Osteocyte (in vitro differentiated cells): ENCODE results near the gene PRG3. TPM values are rescaled to one million over a fixed set of nuclear protein-coding genes. Genes with fewer than 3 reads are reported as not detected.

ENCODE experiments used
- DNase-seq: peaks from one replicate; pipeline ENCODE4 v3.0.0; 2021; ENCODE audit warnings: mixed read lengths; ENCODE audit not compliant: unreplicated experiment; ENCODE audit errors: extremely low spot score
- H3K27ac Mint-ChIP-seq: one replicate; pipeline ENCODE4 v1.8.0; 2021; ENCODE audit warnings: mild to moderate bottlenecking, mixed read lengths; ENCODE audit not compliant: unreplicated experiment
- H3K27me3 Mint-ChIP-seq: one replicate; pipeline ENCODE4 v1.8.0; 2021; ENCODE audit warnings: mixed read lengths; ENCODE audit not compliant: unreplicated experiment
- H3K36me3 Mint-ChIP-seq: one replicate; pipeline ENCODE4 v1.8.0; 2021; ENCODE audit warnings: mixed read lengths; ENCODE audit not compliant: unreplicated experiment
- H3K4me1 Mint-ChIP-seq: one replicate; pipeline ENCODE4 v1.8.0; 2021; ENCODE audit warnings: mixed read lengths; ENCODE audit not compliant: unreplicated experiment
- H3K4me3 Mint-ChIP-seq: one replicate; pipeline ENCODE4 v1.8.0; 2021; ENCODE audit warnings: mild to moderate bottlenecking, moderate library complexity, mixed read lengths; ENCODE audit not compliant: unreplicated experiment
- H3K9me3 Mint-ChIP-seq: one replicate; pipeline ENCODE4 v1.8.0; 2021; ENCODE audit warnings: mixed read lengths; ENCODE audit not compliant: unreplicated experiment
- total RNA-seq: library from RNA; stranded (reverse); gene quantifications from 2 replicates; pipeline ENCODE4 v1.2.1, GENCODE V29; 2021
- TF ChIP-seq, protein P1 (sequence below): fragments of 200-600 bp; sonication (generic); IDR thresholded peaks from 2 replicates; pipeline ENCODE4 v1.5.0; 2021; ENCODE audit warnings: antibody characterized with exemption, mild to moderate bottlenecking, moderate library complexity

The PRG3 gene
- total RNA-seq, 1 donor from 2014 or later = not detected

- Mint-ChIP-seq H3K27ac (no peak overlapping the region), H3K9me3 (peaks cover 4% of the 10 kb centered on the region), H3K36me3 (no peaks in the 10 kb centered on the region), H3K4me1 (peaks cover 3% of the 10 kb centered on the region), H3K4me3 (no peak overlapping the region), H3K27me3 (peaks cover 33% of the 10 kb centered on the region)
- DNase-seq = no peak
- TF ChIP-seq, protein P1, sequence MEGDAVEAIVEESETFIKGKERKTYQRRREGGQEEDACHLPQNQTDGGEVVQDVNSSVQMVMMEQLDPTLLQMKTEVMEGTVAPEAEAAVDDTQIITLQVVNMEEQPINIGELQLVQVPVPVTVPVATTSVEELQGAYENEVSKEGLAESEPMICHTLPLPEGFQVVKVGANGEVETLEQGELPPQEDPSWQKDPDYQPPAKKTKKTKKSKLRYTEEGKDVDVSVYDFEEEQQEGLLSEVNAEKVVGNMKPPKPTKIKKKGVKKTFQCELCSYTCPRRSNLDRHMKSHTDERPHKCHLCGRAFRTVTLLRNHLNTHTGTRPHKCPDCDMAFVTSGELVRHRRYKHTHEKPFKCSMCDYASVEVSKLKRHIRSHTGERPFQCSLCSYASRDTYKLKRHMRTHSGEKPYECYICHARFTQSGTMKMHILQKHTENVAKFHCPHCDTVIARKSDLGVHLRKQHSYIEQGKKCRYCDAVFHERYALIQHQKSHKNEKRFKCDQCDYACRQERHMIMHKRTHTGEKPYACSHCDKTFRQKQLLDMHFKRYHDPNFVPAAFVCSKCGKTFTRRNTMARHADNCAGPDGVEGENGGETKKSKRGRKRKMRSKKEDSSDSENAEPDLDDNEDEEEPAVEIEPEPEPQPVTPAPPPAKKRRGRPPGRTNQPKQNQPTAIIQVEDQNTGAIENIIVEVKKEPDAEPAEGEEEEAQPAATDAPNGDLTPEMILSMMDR = no peak
These were observed 24.7 kb downstream of the PRG3 start for GRCh38 chr11:57356268-57356667.

- Mint-ChIP-seq H3K4me3 (no peak overlapping the region), H3K27ac (no peak overlapping the region), H3K36me3 (no peaks in the 10 kb centered on the region), H3K9me3 (peaks cover 6% of the 10 kb centered on the region), H3K27me3 (peaks cover 35% of the 10 kb centered on the region), H3K4me1 (peaks cover 3% of the 10 kb centered on the region)
- TF ChIP-seq, protein P1 = no peak
- DNase-seq = no peak
These were observed 26.3 kb downstream of the PRG3 start for GRCh38 chr11:57354699-57355098.

GRCh38 chr11:57353852-57354251, 27.1 kb downstream of the PRG3 start:
- no peak for DNase-seq
- H3K27ac Mint-ChIP-seq = no peak overlapping the region
- H3K4me3 Mint-ChIP-seq = no peak overlapping the region
- H3K27me3 Mint-ChIP-seq = peaks cover 35% of the 10 kb centered on the region
- peaks cover 6% of the 10 kb centered on the region for H3K9me3 Mint-ChIP-seq
- TF ChIP-seq, protein P1 = no peak
- H3K36me3 Mint-ChIP-seq = no peaks in the 10 kb centered on the region
- peaks cover 5% of the 10 kb centered on the region for H3K4me1 Mint-ChIP-seq

DNA sequence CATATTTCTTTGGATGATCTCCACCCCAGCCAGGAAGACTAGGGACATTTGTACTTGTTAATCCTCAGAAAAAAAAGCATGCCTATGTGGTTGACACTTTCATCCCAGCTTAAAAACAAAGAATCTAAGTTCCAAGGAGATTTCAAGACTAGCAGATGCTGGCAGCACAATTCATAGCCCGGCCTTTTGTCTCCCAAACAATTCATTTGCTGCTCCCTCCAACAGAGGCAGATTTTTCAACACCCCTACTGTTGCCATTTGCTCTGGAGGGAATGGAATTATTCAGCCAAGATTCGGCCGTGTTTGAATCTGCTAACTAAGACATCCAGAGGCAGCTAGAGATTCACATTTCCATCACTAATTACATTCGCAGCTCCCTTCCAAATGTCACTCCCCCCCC, 27.5 kb downstream of the PRG3 start:
- DNase-seq = no peak
- TF ChIP-seq, protein P1 = no peak
- no peak overlapping the region for H3K4me3 Mint-ChIP-seq
- H3K4me1 Mint-ChIP-seq = peaks cover 5% of the 10 kb centered on the region
- peaks cover 35% of the 10 kb centered on the region for H3K27me3 Mint-ChIP-seq
- H3K36me3 Mint-ChIP-seq = no peaks in the 10 kb centered on the region
- no peak overlapping the region for H3K27ac Mint-ChIP-seq
- peaks cover 6% of the 10 kb centered on the region for H3K9me3 Mint-ChIP-seq

DNA sequence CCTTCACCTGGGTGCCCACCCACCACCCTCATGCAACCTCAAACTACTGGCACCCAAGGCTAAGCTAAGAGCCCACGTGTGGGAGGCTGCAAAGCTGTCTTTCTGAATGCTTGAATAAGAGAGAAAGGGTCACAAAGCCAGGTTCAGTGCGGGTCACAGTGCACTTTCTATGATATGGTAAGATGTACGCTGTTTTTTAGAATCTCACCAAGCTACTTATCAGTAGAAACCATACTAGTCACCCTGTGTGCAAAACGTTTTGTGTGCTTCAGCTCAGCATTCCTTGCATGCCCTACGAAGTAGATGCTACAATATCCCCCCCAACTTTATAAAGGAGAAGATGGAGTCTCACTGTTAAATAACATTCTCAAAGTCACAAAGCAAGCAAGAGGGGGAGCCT, 27.9 kb downstream of the PRG3 start:
- Mint-ChIP-seq H3K9me3 (peaks cover 6% of the 10 kb centered on the region), H3K36me3 (no peaks in the 10 kb centered on the region), H3K4me1 (peaks cover 5% of the 10 kb centered on the region), H3K27ac (no peak overlapping the region), H3K27me3 (peaks cover 35% of the 10 kb centered on the region), H3K4me3 (no peak overlapping the region)
- TF ChIP-seq, protein P1 = no peak
- no peak for DNase-seq
